Measurements from ENCODE around the gene SCGB1D4.

Gene SCGB1D4

GRCh38 chr11:62345861-62346260, 47.0 kb upstream of the SCGB1D4 start (continued):
- TF ChIP-seq KLF16 (tag by site-specific recombination; IDR thresholded peaks at IDR 0.05) (no peak), ZNF133 (tag by site-specific recombination; IDR thresholded peaks at IDR 0.05) (no peak)

GRCh38 chr11:62344210-62344609, 45.3 kb upstream of the SCGB1D4 start:
- Histone ChIP-seq H3K4me1 (ENCODE audit: control insufficient read depth, insufficient read depth, low read length) (peaks cover 6% of the 10 kb centered on the region; the same call in 1 of the 2 replicates), H3K27ac (ENCODE audit: extremely low read depth, low read depth, low read length) (no peak overlapping the region), H3K4me3 (ENCODE audit: low read depth, low read length) (no peak overlapping the region), H3K9me3 (ENCODE audit: control insufficient read depth, insufficient read depth, low read depth, low read length) (no peaks in the 10 kb centered on the region), H3K36me3 (ENCODE audit: control insufficient read depth in 2 of 2, insufficient read depth in 1 of 2, low read length in 2 of 2) (peaks cover 0 to 15% of the 10 kb centered on the region in 2 experiments; a peak in 2 of 3 replicates)
- ChIA-PET POLR2A (interaction anchor here (0.7 kb wide), 1 partner anchor 309 kb away, joined by 8 read pairs; the partner anchor contains the start of gene INTS5), CTCF (interaction anchor here (0.5 to 0.8 kb wide), 2 partner anchors 20 to 1801 kb away, joined by 3 read pairs; no protein-coding TSS in a partner anchor)
- TF ChIP-seq ZNF354C (tag by site-specific recombination; IDR thresholded peaks at IDR 0.05; ENCODE audit: borderline replicate concordance, low read depth) (no peak), EGR2 (tag by site-specific recombination; IDR thresholded peaks at IDR 0.05; ENCODE audit: low read depth) (no peak), ZNF366 (tag by site-specific recombination; conservative IDR thresholded peaks at IDR 0.05) (no peak), INSM2 (tag by site-specific recombination; IDR thresholded peaks at IDR 0.05) (no peak), ZNF16 (tag by site-specific recombination; IDR thresholded peaks at IDR 0.05; ENCODE audit: low read depth) (no peak), ZBTB44 (tag by site-specific recombination; IDR thresholded peaks at IDR 0.05) (no peak), ZBTB11 (tag by site-specific recombination; conservative IDR thresholded peaks at IDR 0.05; ENCODE audit: low read depth) (no peak), ZNF10 (tag by site-specific recombination; IDR thresholded peaks at IDR 0.05) (no peak), ZNF280D (tag by site-specific recombination; IDR thresholded peaks at IDR 0.05) (no peak), ZNF239 (tag by site-specific recombination; IDR thresholded peaks at IDR 0.05) (no peak), ZNF266 (tag by site-specific recombination; IDR thresholded peaks at IDR 0.05; ENCODE audit: low read depth) (no peak), ZNF24 (tag by site-specific recombination; IDR thresholded peaks at IDR 0.05) (no peak), ZNF335 (tag by site-specific recombination; conservative IDR thresholded peaks at IDR 0.05) (no peak), ZNF776 (tag by site-specific recombination; IDR thresholded peaks at IDR 0.05; ENCODE audit: borderline replicate concordance) (no peak), AEBP2 (tag by site-specific recombination; IDR thresholded peaks at IDR 0.05; ENCODE audit: borderline replicate concordance) (no peak), ZFP3 (tag by site-specific recombination; IDR thresholded peaks at IDR 0.05; ENCODE audit: low read depth) (no peak)
